ENCODE data around the gene SIMC1.

DNA sequence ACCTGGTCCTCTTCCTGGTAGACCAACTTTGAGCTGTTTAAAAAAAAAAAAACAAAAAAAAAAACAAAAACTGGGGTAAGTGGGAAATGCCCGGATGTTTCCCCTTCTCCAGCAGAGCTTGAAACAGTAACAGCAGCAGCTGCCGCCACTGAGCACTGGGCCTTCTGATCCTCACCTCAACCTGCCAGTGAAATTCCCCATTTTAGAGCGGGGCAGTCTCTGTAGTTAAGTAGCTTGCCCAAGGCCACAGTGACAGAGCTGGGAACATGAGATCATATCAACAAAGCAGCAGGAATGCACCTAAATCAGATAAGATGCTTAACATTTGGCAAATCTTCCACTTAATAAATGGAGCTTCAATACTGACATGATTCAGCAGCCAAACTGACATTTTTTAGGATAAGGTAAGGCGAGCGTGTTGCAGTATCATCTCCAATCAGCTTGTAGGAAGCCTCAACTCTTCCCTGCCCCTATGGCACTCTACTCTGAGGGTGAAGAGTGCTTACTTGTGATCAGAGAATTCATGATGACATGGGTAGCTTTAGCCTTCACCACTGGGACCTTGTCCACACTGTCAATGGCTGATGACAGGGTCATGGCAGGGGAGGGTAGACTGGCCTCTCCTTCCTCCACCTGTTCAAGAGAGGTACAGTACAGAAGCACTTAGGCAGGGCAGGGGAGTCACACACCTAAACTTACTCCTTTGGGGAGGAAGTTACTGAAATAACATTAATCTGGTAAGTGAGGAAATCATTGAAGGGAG is 114.1 kb downstream of the SIMC1 start:
- no peak for TF ChIP-seq EZH2 (IDR thresholded peaks at IDR 0.05; ENCODE audit: borderline replicate concordance, low read depth, low read length, severe bottlenecking)
- TF ChIP-seq, protein P1, sequence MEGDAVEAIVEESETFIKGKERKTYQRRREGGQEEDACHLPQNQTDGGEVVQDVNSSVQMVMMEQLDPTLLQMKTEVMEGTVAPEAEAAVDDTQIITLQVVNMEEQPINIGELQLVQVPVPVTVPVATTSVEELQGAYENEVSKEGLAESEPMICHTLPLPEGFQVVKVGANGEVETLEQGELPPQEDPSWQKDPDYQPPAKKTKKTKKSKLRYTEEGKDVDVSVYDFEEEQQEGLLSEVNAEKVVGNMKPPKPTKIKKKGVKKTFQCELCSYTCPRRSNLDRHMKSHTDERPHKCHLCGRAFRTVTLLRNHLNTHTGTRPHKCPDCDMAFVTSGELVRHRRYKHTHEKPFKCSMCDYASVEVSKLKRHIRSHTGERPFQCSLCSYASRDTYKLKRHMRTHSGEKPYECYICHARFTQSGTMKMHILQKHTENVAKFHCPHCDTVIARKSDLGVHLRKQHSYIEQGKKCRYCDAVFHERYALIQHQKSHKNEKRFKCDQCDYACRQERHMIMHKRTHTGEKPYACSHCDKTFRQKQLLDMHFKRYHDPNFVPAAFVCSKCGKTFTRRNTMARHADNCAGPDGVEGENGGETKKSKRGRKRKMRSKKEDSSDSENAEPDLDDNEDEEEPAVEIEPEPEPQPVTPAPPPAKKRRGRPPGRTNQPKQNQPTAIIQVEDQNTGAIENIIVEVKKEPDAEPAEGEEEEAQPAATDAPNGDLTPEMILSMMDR (IDR thresholded peaks at IDR 0.05; ENCODE audit: borderline replicate concordance, extremely low read depth, low read length, poor library complexity, severe bottlenecking) = no peak

Data from DND-41 (cell line).